DMS 273 (cell line): ENCODE results near the gene AOPEP.
"Not testable (repeated sequence)": the region's sequence is repeated elsewhere in the genome, so short reads cannot be mapped to it uniquely, and the experiment has no call there.

Experiments used
- DNase-seq: peaks from one replicate; lab custom pipeline; 2025; ENCODE audit not compliant: unreplicated experiment; lab: John Stamatoyannopoulos, UW

AOPEP gene

GRCh38 chr9:95008151-95008771 lies 281.8 kb downstream of the AOPEP start:
- peak; percentile 26 for DNase-seq

GRCh38 chr9:95009459-95009858 lies 283.0 kb downstream of the AOPEP start:
- peak; percentile 7 for DNase-seq

GRCh38 chr9:95010431-95010838 lies 283.9 kb downstream of the AOPEP start:
- DNase-seq = no peak

GRCh38 chr9:95012035-95012708 lies 285.7 kb downstream of the AOPEP start:
- no peak for DNase-seq

- no peak for DNase-seq
Measured at GRCh38 chr9:95012902-95013301, 286.4 kb downstream of the AOPEP start.

GRCh38 chr9:95014917-95015316 lies 288.4 kb downstream of the AOPEP start:
- no peak for DNase-seq

GRCh38 chr9:95015569-95015968 lies 289.1 kb downstream of the AOPEP start:
- DNase-seq = no peak

GRCh38 chr9:95017062-95017461 lies 290.6 kb downstream of the AOPEP start:
- DNase-seq = no peak

GRCh38 chr9:95017661-95018060 lies 291.2 kb downstream of the AOPEP start:
- no peak for DNase-seq

- DNase-seq = no peak
Measured at GRCh38 chr9:95018099-95018936, 291.8 kb downstream of the AOPEP start.

- DNase-seq = not testable (repeated sequence)
Measured at GRCh38 chr9:95020644-95021043, 294.1 kb downstream of the AOPEP start.

- DNase-seq = no peak
Measured at GRCh38 chr9:95021166-95021886, 294.8 kb downstream of the AOPEP start.

GRCh38 chr9:95022657-95023056 lies 296.2 kb downstream of the AOPEP start:
- DNase-seq = no peak

- no peak for DNase-seq
Measured at GRCh38 chr9:95023217-95024003, 296.9 kb downstream of the AOPEP start.

- DNase-seq = no peak
Measured at GRCh38 chr9:95024097-95024671, 297.7 kb downstream of the AOPEP start.

GRCh38 chr9:95025213-95026147 lies 299.0 kb downstream of the AOPEP start:
- peak; percentile 42 for DNase-seq

GRCh38 chr9:95026148-95026524 lies 299.6 kb downstream of the AOPEP start:
- DNase-seq = no peak

GRCh38 chr9:95027914-95028852 lies 301.7 kb downstream of the AOPEP start:
- DNase-seq = peak; percentile 15
